Suppressor macrophage (primary cell): Measurements from ENCODE around the gene NRCAM.

Source experiments
- DNase-seq, 4 experiments: peaks; one replicate each; pipeline ENCODE4 v3.0.0-alpha.2; 2020 to 2022

NRCAM gene

DNA sequence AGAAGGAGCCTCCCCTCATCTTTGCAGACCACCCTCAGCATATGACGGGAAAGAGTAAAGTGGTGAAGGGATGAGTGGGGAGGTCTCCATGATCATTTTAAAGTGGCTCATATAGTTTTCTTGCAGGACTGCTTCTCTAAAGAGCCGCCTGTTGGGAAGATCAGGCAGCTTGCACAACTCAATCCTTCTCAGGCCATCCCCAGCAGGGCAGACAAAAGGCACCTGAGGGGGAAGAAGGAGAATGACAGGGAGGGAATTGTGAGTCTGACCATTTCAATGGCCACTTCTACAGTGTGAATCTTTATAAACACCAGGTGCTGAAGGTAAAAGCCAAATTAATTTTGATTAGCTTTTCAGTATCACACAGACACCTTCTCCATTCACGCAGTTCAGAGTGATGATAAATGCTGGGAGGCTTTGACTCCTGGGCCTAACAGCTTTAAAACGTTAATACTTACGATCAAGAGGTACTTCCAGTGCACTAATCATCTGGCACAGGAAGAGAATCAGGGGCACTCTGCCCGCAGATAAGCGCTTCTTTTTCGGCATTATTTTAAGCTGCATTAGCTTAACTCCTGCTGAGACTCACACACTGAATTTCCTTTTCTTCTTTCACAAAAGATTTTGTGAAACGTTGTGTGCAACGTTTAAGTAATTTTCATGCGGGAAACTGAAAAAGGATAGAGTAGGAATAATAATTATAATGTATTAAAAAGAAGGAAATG lies 216.6 kb downstream of the NRCAM start:
- DNase-seq, result no peak

DNA sequence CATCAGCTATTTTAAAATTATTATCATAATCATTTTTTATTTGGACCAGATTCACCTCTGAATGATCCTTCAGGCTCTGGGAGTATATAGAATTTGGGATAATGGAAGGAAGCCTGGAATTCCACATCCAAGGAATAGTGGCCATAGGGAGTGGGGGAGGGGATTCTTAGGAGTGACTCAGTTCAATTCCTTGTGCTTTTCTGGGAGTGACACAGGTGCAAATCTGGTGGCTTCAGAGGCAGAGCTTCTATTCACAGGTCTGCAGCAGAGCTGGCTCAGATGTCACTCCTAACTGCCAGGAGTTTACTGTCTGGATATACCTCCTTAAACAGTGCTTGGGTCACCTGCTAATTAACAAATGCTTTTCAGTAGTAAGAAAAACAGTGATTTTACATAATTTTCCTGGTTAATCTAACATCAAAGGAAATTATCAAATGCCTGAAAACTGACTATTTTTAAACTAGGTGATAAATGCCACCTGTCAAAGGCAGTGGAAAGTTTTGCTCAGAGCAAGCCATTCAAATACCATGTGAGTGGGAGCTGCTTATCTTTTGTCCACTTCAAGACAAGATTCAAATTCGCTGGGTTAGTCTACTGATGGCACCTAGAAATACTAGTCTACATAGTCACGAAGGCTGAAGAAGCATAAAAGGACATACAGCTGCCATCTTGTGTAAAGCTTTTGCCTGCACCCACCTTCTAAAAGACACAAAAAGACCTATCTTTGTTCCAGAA lies 219.4 kb downstream of the NRCAM start:
- DNase-seq, result no peak

DNA sequence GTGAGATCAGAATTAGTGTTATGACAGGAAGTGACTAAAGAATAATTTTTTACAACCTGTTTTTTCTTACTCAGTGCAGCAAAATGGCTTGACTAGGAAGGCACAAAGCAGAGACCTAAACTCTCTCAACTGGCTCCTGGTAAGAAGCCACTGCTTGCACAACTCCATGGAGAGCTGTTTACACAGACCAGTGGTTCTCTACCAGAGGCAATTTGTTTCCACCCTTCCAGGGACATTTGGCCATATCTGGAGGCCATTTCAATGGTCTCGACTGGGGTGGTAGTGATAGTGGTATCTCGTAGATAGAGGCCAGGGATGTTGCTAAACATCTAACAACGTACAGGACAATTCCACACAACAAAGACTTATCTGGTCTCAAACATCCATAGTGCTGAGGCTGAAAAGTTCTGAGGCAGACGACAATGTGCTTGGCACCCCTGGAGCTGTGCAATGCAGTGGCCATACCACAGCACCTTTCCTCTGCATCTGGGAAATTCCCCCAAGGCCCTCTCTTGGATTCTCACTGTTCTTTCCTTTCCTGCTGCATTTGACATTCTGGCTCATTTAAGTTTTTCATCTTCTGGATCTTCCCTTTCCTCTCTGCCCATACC lies 220.7 kb downstream of the NRCAM start:
- DNase-seq, result no peak

DNA sequence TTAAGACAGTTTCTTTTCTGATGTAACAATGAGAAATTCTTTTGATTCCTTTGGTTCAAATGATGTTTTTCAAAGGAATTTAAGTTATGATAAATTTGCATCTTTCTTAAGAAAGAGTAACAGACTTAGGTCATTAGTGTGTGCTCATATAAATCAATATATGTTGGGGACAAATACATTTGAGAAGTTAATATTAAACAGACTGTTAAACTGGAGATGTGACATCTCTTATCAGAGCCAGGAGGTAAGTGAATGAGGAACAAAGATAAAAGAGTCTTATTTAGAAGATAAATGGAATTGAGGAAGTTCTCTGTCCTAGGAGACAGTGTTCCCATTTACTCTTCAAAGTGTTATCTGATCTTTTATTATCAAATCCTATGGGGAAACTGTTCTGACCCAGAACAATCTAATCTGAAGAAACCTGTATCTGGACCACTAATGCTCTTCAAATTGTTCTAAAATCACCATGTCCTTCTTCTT lies 221.2 kb downstream of the NRCAM start:
- DNase-seq, result no peak

DNA sequence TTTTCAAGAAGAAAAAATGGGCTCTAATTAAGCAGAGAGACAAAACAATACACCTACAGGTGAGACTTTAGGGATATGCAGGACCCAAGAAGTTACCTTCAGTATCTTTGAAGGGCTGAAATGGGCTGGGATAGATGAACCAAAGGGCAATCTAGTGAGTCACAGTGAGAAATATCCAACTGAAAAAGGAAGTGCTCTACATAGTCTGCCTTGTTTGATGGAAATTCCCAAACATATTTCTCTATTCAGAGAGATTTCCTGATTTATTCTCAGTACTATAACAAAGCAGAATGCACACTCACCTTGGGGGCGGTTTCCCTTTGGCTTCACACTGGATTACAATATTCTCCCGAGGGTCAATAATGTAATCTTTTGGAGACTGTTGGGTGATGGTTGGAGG lies 222.0 kb downstream of the NRCAM start:
- DNase-seq, result peak in 2 of 4 experiments; percentile 2

DNA sequence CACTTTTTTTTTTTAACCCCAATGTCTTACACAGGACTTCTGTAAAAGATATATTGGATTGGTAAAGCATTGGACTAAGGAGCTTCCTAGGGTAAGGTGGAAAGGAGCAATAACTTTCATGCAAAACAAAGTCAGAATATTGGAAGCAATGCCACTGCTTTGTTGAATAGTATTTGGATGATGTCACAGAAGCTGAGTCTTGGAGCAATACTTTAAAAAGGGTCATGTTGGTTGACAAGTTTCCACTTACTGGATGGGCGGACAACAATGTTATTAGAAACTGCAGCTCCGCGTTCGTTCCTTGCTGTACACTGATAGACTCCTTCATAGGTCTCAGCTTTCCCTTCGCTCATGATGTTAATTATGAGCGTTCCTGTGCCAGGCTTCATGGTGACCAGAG lies 224.2 kb downstream of the NRCAM start:
- DNase-seq, result no peak

DNA sequence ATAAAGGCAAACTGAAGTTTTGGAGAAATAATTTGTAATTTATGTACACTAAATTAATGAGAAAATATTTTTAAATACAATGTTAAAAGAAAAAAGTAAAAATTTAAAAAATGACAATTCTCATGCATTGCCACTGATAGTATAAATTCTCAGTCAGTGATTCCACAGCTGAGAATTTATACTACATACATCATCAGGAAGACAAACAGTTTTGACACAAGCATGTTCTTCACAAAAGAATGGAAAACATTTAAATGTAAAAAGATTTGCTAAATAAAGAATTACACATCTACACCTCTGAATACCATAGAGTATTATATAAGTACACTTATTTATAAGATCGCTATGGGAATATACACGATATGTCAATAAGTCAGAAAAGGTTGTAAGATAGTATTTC lies 225.0 kb downstream of the NRCAM start:
- no peak for DNase-seq

DNA sequence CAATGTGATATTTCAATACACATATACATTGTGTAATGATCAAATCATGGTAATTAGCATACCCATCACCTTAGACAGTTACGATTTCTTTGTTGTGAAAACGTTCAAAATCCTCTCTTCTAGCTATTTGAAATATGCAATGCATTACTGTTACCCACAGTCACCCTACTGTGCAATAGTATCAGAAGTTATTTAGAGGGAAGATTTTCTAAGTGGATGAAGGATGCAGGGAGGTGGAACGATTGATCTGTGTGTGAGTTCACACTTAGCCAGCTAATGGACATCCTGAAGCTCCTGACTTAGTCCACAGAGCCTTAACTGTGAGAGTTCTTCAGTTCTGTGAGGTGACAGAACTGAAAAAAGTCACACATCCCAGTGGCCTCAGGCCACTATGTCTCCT lies 228.9 kb downstream of the NRCAM start:
- no peak for DNase-seq

DNA sequence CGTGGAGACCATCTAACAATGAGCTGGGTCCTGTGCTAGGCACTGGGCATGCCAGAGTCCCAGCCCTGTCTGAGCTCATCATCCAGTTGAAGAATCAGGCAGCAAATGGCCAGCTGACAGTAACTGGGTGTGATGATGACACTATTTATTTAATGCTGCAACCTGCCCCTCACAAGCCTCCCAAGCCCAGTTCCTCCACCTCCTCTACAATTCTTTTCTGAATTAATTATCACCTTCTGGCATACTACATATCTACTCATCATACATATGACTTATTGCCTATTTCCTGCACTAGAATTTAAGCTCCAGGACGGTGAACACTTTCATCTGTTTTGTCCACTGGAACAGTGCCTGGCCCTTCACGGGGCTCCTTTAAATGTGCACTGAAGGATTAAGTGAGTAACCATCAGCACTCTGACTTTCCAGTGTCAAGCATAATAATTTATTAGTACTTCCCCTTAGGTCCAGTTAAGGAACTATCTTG lies 229.4 kb downstream of the NRCAM start:
- no peak for DNase-seq

DNA sequence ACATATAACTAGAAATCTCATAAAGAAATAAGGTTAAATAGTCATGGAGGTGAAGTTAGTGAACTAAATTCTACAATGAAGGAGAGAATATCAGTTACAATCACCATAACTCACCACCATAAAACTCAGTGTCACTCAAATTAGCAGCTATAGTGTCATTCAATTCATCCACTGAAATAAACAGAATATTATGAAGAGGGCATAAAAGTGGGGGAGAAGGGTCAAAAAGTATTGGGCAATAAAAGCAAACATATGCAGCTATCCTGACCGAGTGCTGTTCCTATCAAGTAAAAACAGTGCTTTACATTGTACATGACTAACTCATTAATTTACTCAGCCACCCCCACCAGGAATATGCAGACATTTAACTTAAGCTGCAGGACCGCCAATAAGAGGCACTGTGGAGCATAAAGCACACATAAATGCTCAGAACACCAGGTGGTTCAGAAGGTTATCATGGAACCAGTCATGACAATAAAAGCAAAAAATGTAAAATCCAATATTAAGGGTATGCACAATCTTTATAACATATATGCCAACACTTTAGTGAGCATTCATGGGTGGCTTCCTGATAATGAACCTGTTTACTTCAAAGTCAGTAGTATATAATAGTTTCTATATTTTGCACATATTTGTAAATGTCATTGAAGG lies 230.6 kb downstream of the NRCAM start:
- no peak for DNase-seq

DNA sequence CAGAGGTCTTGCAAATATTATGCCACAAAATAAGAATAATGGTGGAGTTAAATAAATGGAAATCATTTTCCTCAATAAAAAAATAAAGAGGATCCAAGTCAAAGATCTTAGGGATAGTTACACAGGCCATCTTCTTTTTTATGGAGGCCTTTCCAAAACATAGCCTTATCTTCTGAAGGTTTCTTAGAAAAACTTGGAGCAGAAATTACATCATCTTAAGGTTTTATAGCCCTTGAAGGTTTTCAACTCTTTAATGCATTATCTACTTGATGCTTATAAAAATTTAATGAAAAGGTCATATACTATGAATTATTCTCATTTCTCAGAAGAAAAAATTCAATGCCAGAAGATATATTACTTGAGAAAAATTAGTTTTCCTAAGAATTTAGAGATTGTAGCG lies 231.8 kb downstream of the NRCAM start:
- DNase-seq, result no peak

DNA sequence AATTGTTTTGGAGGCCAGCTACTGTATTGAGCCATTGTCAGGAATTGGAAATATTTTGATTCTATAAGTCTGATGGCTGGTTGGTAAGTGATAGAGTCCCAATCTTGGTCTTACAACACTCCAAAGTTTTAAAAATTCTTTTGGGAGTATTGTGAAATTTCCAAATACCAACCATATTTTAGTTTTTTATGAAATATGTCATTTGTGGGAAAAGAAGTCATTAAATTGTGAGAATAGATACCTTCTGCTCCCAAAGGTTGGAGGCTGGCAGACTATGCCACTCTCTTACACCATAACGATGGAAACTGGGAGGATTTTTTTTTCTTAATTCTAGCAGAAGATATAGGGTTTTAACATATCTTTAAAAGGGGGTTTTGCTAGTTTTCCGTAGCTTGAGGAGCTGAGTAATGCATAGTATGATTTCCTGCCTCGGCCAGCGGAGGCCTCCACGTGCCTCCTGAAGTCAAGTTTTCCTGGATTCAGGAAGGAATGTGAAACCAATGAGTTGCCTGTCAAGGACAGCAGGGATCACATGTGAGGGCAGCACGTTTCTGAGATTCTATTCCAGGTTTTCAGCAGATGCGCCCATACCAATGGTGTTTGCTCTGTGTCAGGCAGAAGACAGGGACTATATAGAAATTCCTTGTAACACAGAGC lies 233.9 kb downstream of the NRCAM start:
- no peak for DNase-seq

DNA sequence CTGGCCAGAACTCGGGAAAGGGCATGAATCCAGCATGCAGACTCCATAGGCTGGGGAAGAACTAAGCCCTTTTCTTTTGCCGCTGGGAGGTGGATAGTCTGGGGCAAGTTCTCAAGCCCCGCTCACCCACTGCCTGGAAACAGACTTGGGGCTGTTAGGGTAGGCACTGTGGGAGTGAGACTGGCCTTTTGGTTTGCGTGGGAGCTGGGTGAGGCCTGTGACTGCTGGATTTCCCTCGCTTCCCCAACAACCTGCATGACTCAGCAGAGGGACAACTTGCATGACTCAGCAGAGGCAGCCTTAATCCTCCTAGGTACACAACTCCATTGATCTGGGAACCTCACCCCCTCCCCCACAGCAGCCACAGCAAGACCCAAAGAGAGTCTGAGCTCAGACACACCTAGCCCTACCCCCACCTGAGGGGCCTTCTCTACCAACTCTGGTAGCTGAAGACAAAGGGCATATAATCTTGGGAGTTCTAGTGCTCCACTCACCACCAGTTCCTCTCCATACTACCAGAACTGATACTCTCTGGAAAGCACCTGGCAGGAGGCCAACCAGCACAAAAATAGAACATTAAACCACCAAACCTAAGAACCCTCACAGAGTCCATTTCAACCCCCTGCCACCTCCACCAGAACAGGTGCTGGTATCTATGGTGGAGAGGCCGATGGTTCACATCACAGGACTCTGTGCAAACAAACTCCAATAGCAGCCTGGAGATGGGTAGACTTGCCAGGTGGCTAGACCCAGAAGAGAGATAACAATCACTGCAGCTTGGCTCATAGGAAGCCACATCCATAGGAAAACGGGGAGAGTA lies 244.6 kb downstream of the NRCAM start:
- peak; percentile 21 to 62 (median 54) for DNase-seq

DNA sequence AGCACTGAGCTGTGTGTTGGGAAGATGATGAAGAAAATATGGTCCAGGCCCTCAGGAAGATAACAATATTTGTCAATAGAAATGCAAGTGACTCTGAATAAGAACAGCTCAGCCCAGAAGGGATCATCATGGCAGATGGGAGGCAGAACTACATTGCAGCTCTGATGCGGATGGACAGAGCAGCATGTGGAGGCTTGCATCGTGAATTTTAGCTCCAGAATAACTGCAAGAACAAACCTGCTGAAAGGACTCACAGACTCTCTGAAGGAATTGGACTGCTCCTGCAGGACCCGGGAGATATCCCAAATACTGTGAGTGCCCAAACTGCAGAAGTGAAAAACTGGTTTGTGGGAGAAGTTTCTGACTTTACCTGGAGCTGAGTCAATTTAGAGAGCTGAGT lies 245.4 kb downstream of the NRCAM start:
- no peak for DNase-seq

DNA sequence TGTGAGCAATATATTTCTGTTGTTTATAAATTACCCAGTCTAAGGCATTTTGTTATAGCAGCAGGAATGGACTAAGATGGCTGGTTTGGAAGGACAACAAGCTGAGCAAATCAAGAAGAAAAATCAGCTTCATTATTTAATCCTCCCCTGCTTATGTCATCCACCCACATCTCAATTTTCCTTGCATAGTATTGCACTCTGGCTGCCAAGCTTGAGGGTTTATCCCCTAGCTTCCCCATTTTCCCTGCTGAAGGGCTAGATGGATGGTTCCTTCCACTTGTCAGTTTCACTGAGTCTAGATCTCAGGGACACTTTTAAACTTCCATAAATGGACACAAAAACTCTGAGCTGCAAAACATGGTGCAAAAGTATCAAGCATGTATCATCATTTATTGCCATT lies 250.9 kb downstream of the NRCAM start:
- peak; percentile 39 to 72 (median 51) for DNase-seq

DNA sequence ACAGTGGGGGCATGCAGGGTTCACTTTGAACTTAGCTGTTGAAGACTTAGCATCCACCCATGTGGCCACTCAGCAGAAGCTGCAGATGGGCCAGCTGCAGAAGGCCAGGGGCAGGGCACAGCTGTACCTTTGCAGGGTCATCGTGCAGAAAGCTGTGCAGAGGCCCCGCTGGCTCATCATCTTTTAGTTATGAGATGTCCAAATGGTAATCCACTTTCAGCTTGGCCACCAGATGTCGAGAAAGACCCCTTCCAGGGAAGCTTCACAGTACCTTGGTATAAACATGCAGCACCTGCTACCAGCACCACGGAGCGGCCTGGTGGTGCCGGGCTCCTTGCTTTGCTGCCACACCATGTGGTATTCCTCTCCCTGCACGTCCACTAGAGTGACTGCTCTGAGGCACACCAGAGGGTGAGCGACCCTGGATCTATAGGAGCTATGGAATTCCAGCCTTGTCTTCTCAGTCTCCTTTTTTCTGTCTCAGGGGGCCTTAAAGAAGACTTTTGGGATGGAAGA lies 251.9 kb downstream of the NRCAM start:
- DNase-seq, result no peak

DNA sequence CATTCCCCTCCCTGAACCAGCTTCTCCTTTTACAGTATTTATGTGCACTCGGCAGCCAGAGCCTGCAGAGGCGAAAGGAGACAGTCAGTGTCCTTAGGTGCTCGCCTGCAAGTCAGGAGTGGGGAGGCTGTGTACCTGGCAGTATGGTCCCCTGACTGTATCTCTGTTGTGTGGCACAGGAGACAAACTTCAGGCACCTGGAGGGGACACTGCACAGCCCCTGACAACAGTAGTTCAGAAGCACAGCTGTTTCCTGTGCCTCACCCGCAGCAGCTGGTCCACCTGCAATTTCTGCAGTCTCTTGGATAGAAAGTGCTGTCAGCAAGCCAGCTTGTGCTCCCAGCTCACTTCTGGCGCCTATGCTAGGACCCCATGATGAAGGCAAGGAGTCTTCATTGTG lies 252.7 kb downstream of the NRCAM start:
- DNase-seq, result no peak

DNA sequence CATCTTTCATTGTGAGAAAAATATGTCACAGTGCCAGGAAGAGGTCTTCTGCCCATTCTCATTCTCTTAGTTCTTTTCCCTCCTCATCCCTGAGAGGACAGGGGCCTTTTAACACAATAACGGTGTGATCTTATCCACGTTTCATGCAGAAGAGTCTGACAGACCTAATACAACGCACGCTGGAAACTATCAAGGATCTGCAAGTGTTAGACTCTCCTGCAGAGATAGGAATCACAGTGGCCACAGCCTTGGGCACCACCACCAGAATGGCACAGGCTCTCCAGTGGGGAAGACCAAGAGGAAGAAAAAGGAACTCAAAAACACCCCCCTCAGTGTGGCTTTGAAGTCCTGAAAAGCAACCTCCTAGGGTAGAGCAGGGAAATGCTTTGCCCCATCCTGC lies 253.5 kb downstream of the NRCAM start:
- no peak for DNase-seq

DNA sequence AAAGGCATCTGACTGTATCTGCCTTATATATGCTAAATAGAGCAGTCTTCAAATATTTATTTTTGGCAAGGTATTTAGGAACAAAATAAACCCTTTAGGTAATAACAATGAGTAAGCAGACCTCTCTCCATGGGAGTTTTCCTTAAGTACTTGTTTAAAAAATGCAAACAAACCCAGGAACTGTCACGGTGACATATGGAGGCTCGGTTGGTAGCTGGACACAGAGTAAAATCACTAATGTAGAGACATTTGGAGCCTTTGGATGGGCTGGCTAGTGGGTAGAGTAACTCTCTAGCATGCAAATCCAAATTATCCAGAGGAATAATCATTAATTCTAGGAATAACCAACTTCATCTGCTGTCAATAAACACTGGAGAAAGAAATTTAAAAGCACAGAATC lies 254.5 kb downstream of the NRCAM start:
- no peak for DNase-seq

DNA sequence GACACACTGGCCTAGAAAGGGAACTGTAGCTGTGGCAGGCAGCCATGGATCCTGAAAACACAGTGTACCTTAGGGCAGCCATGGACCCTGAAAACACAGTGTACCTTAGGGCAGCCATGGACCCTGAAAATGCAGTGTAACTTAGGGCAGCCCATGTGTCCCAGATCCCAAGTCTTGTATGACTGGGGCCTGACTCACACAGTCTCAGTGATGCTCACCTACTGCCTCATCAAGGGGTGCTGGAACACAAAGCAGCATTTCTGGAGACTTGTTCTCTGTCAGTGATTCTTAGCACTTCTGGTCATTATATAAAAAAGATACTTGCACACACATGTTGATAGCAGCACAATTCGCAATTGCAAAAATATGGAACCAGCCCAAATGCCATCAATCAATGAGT lies 255.9 kb downstream of the NRCAM start:
- DNase-seq, result no peak

DNA sequence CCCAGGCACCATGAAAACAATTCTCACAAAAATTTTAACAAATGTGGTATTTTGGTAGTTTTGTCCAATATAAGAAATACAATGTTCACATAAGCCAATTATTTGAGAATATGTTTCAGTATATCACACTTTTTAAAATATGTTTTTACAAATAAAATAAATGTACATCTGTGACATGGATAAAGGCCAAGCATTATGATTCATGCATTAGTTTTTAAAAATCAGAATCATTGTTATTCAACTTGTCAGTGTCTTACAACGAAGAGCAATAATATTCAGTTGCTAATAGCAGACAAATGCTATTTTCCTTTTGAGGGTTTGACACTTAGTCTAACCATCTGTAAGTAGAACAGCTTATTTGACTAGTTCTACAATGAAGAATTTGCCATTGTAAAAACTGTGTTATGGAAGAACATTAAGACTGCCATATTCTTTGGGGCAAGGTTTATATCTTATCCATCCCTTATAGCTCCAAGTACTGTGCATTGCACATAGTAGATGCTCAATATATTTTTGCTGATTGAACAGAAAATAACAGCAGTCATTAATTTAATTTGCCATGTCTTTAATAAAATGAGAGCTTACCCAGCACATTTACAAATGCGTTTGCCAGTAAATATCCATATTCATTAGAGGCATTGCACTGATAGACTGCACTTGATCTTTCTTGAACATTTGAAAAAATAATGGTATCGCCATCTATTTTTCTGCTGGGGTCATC lies 258.7 kb downstream of the NRCAM start:
- DNase-seq, result no peak
